DOHH2 (cell line): ENCODE measurements around the gene MUC3A.

Source experiments
- CTCF ChIP-seq: fragments of 200-600 bp; sonication (generic); IDR thresholded peaks from one replicate; pipeline ENCODE4 v1.5.1; 2014; ENCODE audit warnings: antibody characterized with exemption, mild to moderate bottlenecking, low read depth, low read length; ENCODE audit not compliant: poor library complexity, severe bottlenecking
- EZH2phosphoT487 ChIP-seq: fragments of 200-600 bp; sonication (generic); IDR thresholded peaks from 2 replicates; pipeline ENCODE4 v1.6.1; 2017; ENCODE audit warnings: borderline replicate concordance, mild to moderate bottlenecking, antibody characterized with exemption, low read length, moderate library complexity, mixed read lengths

- TF ChIP-seq CTCF (no peak), EZH2phosphoT487 (no peak)
These were observed 18.7 kb downstream of the MUC3A start for GRCh38 chr7:100968031-100968430.
